ENCODE measurements around the gene CPNE1.

Gene CPNE1

GRCh38 chr20:35619196-35620095 is 45.3 kb downstream of the CPNE1 start:
- peak; percentile 84 for DNase-seq

DNA sequence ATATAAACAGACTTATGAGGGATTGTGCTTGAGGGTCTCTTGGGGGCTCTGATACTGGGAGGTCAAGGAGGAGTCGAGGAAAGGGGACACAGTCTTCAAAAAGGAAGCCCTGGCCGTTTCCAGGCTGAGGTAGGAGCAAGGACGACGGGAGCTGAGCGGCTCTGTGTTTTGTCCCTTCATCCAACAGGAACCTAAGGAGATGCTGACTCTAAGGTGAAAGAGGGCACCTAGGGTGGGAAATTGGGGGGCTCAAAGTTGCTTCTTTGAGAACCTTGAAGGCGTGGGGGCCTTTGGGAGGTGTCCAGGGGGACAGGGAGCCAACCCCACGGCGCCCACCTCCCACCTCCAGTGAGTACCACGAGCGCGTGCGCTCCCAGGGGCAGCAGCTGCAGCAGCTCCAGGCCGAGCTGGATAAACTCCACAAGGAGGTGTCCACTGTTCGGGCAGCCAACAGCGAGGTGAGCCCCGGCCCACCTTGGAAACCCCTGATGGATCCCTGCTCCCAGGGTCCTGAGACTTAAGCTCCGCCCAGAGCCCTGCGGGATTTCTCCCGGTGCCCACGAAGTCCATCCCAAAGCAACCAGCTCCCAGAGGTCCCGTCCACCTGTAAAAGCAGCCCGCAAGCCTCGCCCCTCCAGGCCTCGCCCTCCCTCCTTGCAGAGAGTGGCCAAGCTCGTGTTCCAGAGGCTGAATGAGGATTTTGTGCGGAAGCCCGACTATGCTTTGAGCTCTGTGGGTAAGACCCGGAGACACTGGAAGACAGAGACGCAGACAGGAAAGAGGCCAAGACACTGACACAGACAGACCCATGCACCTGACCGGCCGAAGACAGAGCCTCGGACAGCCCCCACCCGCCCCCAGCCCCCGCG is 46.2 kb downstream of the CPNE1 start:
- DNase-seq = peak; percentile 16

DNA sequence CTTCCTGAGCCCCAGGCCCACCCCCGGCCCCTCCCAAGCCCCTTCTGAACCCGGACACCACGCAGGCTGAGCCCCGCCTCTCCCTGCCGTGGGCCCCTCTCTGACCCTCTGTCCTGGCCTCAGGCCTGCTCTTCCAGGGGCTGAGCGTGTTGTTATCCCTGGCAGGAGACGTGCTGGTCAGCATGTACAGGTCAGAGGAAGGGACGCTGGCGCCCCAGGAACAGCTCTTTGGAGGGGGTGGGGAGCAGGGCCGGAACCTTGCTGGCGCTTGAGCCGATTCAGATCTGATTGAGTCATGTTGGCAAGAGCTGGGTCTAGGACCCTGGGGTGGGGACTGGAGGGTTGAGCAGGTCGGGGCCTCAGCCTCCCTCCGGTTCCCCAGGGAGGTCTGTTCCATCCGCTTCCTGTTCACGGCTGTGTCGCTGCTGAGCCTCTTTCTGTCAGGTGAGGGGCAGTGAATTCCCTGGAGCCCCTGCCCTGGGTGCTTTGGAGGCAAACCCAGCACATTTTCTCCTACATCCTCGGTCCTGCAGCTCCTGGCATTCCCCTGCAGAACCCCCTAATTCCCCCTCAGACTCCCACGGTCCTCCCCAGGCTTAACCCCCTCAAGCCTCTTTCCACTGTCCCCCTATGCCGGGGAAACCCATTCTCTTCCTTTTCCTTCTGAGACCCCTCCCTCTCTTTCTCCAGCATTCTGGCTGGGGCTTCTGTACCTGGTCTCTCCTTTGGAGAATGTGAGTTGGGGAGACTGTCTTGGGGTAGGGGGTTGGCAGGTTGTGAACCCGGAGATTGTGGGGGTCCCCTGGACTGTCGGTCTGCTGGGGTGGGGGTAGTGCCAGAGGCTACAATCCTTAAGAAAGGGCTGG is 47.1 kb downstream of the CPNE1 start:
- peak; percentile 78 for DNase-seq

GRCh38 chr20:35616465-35617396 is 48.0 kb downstream of the CPNE1 start:
- DNase-seq = peak; percentile 100

DNA sequence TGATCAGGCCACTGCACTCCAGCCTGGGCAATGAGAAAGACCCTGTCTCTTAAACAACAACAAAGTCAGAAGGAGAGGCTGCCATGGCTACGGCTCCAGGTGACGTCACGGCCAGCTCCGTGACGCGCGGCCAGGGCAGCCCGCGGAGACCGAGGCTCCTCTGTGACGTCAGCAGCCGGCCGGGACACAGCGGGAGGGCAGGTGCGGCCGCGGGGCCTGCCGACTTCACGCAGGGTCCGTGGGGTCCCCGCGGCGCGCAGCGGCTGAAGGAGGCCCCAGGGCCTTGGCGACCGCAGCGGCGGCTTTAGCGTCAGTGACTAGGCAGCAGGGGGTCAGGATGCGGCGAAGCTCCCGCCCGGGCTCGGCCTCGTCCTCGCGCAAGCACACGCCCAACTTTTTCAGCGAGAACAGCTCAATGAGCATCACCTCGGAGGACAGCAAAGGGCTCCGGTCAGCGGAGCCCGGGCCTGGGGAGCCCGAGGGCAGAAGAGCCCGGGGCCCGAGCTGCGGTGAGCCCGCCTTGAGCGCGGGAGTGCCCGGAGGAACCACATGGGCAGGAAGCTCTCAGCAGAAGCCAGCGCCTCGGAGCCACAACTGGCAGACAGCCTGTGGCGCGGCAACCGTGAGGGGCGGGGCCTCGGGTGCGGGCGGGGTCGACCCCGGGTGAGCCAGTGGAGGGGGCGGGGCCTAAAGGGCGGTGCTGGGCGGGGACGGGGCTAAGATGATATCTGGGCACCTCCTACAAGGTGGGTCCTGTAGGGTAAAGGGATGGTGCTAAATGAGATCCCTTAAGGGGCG is 48.8 kb downstream of the CPNE1 start, which contains the start of gene SPAG4:
Gene SPAG4, plus strand, starts transcription at position 163 of the 798 bp plus-strand sequence. Its CDS starts 175 bp downstream, at position 338.
- no peak for DNase-seq

GRCh38 chr20:35611482-35611881 is 53.2 kb downstream of the CPNE1 start:
- DNase-seq = no peak

DNA sequence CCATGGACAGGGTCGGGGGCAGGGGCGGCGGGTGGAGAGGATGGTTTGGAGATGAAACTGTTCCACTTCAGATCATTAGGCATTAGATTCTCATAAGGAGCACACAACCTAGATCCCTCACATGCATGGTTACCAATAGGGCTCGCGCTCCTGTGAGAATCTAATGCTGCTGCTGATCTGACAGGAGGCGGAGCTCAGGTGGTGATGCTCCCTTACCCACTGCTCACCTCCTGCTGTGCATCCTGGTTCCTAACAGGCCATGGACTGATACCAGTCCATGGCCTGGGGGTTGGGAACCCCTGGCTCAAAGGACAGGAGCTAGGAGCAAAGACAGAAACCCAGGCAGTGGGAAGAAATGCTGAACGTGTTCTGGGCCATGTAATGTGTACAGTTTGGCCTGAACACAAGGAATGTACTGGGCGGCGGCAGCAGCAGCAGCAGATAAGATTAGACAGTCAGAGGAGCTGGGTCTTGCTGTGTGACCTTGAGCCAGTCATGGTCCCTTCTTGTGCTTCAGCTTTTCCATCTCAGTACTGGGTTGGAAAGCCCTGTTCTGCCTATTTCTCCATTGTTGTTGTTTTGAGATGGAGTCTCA is 53.8 kb downstream of the CPNE1 start:
- DNase-seq = no peak

DNA sequence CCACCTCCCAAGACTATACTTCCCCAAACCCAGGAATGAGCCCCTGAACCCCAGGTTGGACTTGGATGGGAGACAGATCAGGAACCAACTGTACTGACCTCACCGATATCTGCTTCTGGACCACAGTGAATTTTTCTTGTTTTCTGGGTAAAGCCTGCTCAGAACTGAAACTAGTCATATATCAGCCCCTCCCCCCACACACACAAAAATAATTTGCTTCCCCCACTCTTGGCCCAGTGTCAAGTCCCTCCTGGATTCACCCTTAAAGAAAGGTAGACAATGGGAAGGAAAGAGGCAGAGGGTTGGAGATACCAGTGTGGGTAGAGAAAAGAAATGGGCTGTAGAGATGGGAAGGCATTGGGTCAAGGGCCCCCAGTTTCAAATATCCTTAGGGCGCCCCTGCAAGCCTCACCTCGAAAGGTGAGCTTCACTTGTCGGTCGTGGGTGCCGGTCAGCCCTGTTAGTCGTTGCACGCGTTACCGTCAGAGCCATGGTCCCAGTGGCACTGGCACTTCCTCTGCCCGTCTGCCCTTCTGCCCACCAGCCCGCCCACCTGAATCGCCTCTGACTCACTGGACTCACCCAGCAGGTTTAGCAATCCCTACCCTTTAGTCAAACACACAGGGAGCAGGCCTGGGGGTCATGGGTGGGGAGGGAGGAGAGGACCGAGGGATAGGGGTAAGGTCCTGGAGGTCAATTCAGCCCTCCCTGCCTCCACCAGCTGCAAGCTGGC is 57.5 kb downstream of the CPNE1 start:
- DNase-seq = no peak

- DNase-seq = no peak
Measured at GRCh38 chr20:35606127-35606526, 58.6 kb downstream of the CPNE1 start.

GRCh38 chr20:35604449-35604747 is 60.3 kb downstream of the CPNE1 start:
- no peak for DNase-seq

DNA sequence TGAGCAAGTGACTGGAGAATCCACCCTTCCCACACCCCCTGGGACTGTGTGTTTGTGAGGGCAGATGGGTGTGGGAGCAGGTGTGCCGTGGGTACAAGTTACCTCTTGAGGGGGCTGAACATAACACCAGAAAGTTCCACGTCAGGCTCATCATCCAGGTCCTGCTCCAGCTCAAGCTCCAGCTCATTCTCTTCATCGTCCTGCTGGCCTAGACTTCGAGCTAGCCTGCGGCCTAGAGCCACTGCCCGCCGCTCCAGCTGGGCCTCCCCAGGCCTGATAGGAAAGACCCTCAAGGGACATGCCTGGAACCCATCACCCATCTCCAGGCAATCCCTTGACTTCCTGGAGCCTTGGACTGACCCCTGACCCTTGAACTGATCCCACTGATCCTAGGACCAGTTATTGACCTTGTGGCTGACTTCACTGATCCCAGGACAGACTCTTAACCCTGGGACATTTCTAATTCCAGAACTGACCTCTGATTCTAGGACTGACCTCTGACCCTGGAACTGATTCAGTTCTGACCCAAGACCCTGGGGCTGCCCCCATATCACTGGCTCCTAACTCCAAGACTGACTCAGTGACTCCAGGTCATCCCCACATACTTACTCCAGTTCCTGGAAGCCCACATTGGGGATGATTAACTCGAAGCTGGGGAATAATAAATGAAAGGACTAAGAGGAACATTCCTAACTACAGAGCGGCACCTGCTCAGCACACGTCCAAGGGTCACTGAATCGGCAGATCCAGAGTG is 60.8 kb downstream of the CPNE1 start:
- DNase-seq = no peak

GRCh38 chr20:35602851-35603495 is 61.7 kb downstream of the CPNE1 start:
- no peak for DNase-seq

- no peak for DNase-seq
Measured at GRCh38 chr20:35601990-35602389, 62.7 kb downstream of the CPNE1 start.

DNA sequence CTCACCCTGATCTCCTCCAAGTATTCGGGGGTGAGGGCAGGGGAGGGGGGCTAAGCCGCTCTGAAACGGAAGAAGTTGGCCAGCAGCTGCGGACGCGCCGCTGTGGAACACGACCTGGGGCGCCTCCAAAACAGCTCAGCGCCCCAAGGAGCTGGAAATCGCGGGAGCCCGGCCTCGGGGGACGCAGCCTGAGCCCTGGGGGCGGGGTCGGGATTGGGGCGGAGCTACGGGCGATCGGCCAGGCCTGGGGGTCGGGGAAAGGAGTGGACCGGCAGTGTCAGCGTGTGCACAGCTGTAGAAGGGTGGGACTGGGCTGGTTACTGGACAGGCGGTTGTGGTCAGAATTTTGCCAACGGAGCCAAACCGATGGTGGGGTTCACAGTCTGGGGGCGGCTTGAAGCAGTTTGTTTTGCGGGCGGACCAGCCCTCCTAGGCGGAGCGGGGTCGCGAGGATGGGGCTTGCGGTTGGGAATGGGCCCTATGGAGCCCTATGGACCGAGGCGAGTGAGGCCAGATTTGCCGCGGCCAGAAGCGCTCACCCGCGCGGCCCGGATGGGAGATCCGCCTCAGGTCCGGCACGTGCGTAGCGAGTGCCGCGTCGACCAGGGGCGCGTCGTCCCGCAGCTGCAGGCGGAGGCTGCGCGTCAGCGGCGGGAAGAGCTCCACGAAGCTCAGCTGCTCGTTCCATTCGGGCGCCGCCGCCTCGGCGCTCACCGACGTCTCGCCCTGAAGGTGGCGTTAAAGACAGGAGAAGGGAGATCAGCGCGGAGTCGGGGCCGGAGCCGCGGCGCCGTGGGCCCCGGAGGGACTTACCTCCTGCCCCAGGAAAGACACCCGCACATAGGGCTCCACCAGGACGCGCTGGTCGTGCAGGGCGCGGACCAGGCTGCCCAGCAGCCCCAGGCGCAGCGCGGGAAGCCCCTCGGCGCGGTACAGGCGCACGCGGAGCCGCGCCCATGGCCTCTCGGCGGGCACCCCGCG is 63.4 kb downstream of the CPNE1 start:
- peak; percentile 73 for DNase-seq

DNA sequence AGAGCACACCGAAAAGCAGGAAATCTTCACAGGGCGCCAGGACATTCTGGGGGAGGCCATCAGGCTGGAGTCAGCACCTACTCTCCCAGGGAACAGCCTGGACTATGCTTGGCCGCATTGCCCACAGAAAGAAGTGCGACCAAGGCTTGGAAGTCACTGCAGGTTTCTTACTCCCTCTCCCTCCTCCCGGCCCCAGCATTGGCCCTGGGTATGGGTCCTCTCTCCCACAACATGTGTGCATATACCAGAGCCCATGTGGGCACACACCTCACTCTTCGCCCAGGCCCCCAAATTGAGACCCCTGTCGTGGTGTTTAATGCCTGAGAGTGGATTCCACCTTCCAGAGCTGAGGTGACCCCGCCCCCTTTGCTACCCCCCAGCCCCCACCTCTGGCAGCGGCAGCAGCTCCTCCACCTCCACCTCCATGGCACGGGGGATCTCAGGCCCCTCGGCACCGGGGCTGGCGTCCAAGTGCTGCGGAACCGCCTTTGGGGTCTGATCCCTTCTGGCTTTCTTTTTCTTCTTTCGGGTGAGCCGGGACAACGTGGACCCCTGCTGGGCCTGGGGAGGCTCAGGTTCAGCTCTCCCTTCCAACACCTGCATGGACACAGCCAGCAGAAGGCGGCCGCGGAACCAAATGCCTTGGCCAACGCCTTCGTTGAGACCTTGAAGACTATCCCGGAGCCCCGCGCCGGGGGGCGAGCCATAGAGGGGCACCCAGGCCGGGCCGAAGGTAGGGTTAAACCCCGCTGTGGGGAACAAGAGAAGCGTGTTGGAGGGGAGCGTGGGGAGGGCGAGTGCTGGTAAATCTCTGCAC is 64.3 kb downstream of the CPNE1 start:
- no peak for DNase-seq

DNA sequence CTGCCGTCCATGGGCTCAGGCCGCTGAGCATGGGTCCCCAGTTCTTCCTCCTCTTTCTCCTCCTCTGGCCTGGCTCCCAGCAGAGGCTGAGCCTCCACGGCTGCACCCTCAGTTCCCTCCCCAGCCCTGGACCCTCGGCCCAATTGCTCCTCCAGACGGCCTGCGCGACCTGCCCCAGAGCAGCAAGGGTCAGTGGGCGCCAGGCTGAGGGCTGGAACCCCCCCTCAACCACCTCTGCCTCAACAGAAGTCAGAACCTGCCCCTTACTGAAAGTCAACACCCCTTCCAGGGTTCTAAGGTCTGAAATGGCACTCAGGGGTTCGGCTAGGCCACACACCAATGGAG is 65.0 kb downstream of the CPNE1 start:
- DNase-seq = no peak
